HepG2 (cell line): ENCODE data around the gene TACC3. TPM values are rescaled to one million over a fixed set of nuclear protein-coding genes. Genes with fewer than 3 reads are reported as not detected.
A peak's percentile ranks its signal among the peaks of the same experiment; 100 is the strongest.

Experiments
- ELF3 ChIP-seq: IDR thresholded peaks from 2 replicates; pipeline ENCODE4 v1.6.1; 2016; ENCODE audit warnings: missing genetic modification reagents, missing compliant biosample characterization
- HHEX ChIP-seq: IDR thresholded peaks from 2 replicates; pipeline ENCODE4 v1.6.1; 2016; ENCODE audit warnings: control low read depth
- IKZF1 ChIP-seq: fragments of 450-650 bp; IDR thresholded peaks from 2 replicates; pipeline ENCODE4 v1.7.1; 2016
- NFKB2 ChIP-seq: sonication (generic); formaldehyde crosslinking; IDR thresholded peaks from 2 replicates; pipeline ENCODE4 v1.4.0; 2020; ENCODE audit warnings: missing genetic modification reagents, borderline replicate concordance
- NKX3-1 ChIP-seq: sonication (generic); formaldehyde crosslinking; IDR thresholded peaks from 2 replicates; pipeline ENCODE4 v1.5.0; 2020; ENCODE audit warnings: missing genetic modification reagents
- RBFOX2 ChIP-seq: fragments of 200-400 bp; formaldehyde crosslinking; IDR thresholded peaks from 2 replicates; pipeline ENCODE4 v1.6.1; 2017; ENCODE audit warnings: low read depth, mild to moderate bottlenecking, low read length
- SIN3A ChIP-seq: IDR thresholded peaks from 2 replicates; pipeline ENCODE4 v1.6.1; 2011; ENCODE audit warnings: low read depth, mild to moderate bottlenecking, control low read depth, low read length, borderline replicate concordance
- TCF7L2 ChIP-seq: IDR thresholded peaks from 2 replicates; pipeline ENCODE4 v1.6.1; 2011; ENCODE audit warnings: mild to moderate bottlenecking, low read depth, low read length, moderate library complexity
- U2AF2 ChIP-seq: fragments of 200-400 bp; formaldehyde crosslinking; IDR thresholded peaks from 2 replicates; pipeline ENCODE4 v1.6.1; 2017; ENCODE audit warnings: low read depth, mild to moderate bottlenecking, low read length
- ZNF282 ChIP-seq: fragments of 450-650 bp; IDR thresholded peaks from 2 replicates; pipeline ENCODE4 v1.6.1; 2018; ENCODE audit not compliant: partially characterized antibody
- ZNF343 ChIP-seq: sonication (generic); formaldehyde crosslinking; IDR thresholded peaks from 2 replicates; pipeline ENCODE4 v1.4.0; 2020; ENCODE audit warnings: mild to moderate bottlenecking, missing genetic modification reagents
- ZNF724P ChIP-seq: sonication (generic); formaldehyde crosslinking; IDR thresholded peaks from 2 replicates; pipeline ENCODE4 v1.8.0; 2022; ENCODE audit warnings: missing genetic modification reagents, borderline replicate concordance
- ZNF777 ChIP-seq: sonication (generic); formaldehyde crosslinking; IDR thresholded peaks from 2 replicates; pipeline ENCODE4 v1.4.0; 2020; ENCODE audit warnings: missing genetic modification reagents
- ZNF83 ChIP-seq: sonication (generic); formaldehyde crosslinking; IDR thresholded peaks from 2 replicates; pipeline ENCODE4 v1.4.0; 2020; ENCODE audit warnings: missing genetic modification reagents, mild to moderate bottlenecking, borderline replicate concordance
- polyA plus RNA-seq, 8 experiments: library from polyadenylated mRNA; depleted of rRNA in 3 of 8; stranded (reverse) in 7 of 8; unstranded in 1 of 8; fragments of >200 nt; fragmentation: Illumina TruSeq in 4 of 8; extraction: Trizol in 4 of 8; gene quantifications; 2 replicates each; pipeline versions ENCODE4 v1.2.1 to v1.2.3, GENCODE V29; 2011 to 2016; ENCODE audit warnings: low read depth in 4 of 8, missing spikeins in 1 of 8, mixed read lengths in 1 of 8; ENCODE audit not compliant: insufficient read depth in 1 of 8
- total RNA-seq, 5 experiments: library from RNA; depleted of rRNA; stranded (reverse); fragments of >200 nt; fragmentation: Illumina TruSeq; extraction: Trizol; gene quantifications; 2 replicates each; pipeline ENCODE4 v1.2.3, GENCODE V29; 2016; ENCODE audit warnings: low read depth in 1 of 5
- TF ChIP-seq, protein P1 (sequence below): sonication (generic); formaldehyde crosslinking; IDR thresholded peaks from 2 replicates; pipeline ENCODE4 v1.4.0; 2020; ENCODE audit warnings: mild to moderate bottlenecking, missing genetic modification reagents
- TF ChIP-seq, protein P2 (sequence below): sonication (generic); formaldehyde crosslinking; conservative IDR thresholded peaks from 2 replicates; pipeline ENCODE4 v1.4.0; 2020; ENCODE audit warnings: missing genetic modification reagents
- TF ChIP-seq, protein P3 (sequence below): IDR thresholded peaks from 2 replicates; pipeline ENCODE4 v1.6.1; 2012; ENCODE audit warnings: low read length, improper control_type of control experiment
- TF ChIP-seq, protein P4 (sequence below): sonication (generic); formaldehyde crosslinking; IDR thresholded peaks from 2 replicates; pipeline ENCODE4 v1.5.1; 2020; ENCODE audit warnings: missing genetic modification reagents, mild to moderate bottlenecking, borderline replicate concordance

Gene TACC3
- total and polyA plus RNA-seq, 2 of the 13 experiments (the other 11 are each of a cell fraction or from before 2014, with no cell fraction given): 20.3 to 21.2 TPM

DNA sequence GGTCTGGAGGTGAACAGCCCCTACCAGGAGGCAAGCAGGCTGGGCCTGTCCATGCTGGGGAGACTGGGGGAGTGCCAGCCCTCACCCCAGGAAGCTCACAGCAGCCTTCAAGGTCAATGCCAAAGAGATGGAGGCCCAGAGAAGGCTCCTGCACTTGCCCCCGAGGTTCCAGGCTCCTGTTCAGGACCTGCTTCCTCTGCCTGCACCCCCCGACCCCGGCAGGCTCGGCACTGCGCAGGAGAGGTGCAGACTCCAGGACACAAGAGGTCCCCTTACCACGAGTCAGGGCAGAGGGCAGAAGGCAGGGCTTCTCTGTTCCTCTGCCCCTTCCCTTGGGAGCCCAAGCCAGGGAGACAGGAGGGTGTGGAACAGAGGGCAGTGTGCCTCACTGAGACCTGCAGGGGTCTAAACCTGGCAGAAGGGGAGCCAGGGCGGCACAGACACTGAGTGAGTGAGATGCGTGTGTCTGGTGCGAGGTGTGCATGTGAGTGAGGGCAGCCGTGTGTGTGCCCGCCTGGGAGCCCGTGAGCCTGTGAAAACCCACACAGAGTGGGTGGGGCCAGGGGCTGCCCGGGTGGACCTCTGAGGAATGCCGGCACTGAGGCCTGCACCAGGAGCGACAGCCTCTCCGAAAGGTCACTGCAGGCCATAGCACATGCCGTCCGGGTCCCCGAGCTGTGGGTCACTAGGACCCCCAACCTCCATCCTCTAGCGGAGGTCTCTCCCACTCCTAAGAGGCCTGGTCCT, 41.1 kb downstream of the TACC3 start (continued):
- TF ChIP-seq U2AF2 (no peak), ZNF83 (CRISPR knock-in tag) (no peak), ZNF282 (no peak), ELF3 (CRISPR knock-in tag) (no peak), ZNF343 (CRISPR knock-in tag) (no peak), HHEX (CRISPR knock-in tag) (no peak), NKX3-1 (no peak), TCF7L2 (no peak), RBFOX2 (no peak; the same call in 1 of the 2 replicates), ZNF777 (CRISPR knock-in tag) (no peak), ZNF724P (CRISPR knock-in tag) (no peak), SIN3A (no peak), IKZF1 (no peak), NFKB2 (CRISPR knock-in tag) (0 out of 2 replicates have a peak, but pooled peaks have one; percentile 15)
- TF ChIP-seq, protein P1, sequence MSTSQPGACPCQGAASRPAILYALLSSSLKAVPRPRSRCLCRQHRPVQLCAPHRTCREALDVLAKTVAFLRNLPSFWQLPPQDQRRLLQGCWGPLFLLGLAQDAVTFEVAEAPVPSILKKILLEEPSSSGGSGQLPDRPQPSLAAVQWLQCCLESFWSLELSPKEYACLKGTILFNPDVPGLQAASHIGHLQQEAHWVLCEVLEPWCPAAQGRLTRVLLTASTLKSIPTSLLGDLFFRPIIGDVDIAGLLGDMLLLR (CRISPR knock-in tag): 0 out of 2 replicates have a peak, but pooled peaks have one; percentile 66
- TF ChIP-seq, protein P2, sequence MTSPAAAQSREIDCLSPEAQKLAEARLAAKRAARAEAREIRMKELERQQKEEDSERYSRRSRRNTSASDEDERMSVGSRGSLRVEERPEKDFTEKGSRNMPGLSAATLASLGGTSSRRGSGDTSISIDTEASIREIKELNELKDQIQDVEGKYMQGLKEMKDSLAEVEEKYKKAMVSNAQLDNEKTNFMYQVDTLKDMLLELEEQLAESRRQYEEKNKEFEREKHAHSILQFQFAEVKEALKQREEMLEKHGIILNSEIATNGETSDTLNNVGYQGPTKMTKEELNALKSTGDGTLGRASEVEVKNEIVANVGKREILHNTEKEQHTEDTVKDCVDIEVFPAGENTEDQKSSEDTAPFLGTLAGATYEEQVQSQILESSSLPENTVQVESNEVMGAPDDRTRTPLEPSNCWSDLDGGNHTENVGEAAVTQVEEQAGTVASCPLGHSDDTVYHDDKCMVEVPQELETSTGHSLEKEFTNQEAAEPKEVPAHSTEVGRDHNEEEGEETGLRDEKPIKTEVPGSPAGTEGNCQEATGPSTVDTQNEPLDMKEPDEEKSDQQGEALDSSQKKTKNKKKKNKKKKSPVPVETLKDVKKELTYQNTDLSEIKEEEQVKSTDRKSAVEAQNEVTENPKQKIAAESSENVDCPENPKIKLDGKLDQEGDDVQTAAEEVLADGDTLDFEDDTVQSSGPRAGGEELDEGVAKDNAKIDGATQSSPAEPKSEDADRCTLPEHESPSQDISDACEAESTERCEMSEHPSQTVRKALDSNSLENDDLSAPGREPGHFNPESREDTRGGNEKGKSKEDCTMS (CRISPR knock-in tag): no peak
- TF ChIP-seq, protein P3, sequence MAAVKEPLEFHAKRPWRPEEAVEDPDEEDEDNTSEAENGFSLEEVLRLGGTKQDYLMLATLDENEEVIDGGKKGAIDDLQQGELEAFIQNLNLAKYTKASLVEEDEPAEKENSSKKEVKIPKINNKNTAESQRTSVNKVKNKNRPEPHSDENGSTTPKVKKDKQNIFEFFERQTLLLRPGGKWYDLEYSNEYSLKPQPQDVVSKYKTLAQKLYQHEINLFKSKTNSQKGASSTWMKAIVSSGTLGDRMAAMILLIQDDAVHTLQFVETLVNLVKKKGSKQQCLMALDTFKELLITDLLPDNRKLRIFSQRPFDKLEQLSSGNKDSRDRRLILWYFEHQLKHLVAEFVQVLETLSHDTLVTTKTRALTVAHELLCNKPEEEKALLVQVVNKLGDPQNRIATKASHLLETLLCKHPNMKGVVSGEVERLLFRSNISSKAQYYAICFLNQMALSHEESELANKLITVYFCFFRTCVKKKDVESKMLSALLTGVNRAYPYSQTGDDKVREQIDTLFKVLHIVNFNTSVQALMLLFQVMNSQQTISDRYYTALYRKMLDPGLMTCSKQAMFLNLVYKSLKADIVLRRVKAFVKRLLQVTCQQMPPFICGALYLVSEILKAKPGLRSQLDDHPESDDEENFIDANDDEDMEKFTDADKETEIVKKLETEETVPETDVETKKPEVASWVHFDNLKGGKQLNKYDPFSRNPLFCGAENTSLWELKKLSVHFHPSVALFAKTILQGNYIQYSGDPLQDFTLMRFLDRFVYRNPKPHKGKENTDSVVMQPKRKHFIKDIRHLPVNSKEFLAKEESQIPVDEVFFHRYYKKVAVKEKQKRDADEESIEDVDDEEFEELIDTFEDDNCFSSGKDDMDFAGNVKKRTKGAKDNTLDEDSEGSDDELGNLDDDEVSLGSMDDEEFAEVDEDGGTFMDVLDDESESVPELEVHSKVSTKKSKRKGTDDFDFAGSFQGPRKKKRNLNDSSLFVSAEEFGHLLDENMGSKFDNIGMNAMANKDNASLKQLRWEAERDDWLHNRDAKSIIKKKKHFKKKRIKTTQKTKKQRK: no peak
- TF ChIP-seq, protein P4, sequence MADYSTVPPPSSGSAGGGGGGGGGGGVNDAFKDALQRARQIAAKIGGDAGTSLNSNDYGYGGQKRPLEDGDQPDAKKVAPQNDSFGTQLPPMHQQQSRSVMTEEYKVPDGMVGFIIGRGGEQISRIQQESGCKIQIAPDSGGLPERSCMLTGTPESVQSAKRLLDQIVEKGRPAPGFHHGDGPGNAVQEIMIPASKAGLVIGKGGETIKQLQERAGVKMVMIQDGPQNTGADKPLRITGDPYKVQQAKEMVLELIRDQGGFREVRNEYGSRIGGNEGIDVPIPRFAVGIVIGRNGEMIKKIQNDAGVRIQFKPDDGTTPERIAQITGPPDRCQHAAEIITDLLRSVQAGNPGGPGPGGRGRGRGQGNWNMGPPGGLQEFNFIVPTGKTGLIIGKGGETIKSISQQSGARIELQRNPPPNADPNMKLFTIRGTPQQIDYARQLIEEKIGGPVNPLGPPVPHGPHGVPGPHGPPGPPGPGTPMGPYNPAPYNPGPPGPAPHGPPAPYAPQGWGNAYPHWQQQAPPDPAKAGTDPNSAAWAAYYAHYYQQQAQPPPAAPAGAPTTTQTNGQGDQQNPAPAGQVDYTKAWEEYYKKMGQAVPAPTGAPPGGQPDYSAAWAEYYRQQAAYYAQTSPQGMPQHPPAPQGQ (CRISPR knock-in tag): no peak
- TF ChIP-seq, all 625 proteins: peak for 43
